NCI-H2107 treated with DMSO at 0.1 percent for 48 hours (cell line): Measurements from ENCODE around the gene GJB4.
"Not testable (repeated sequence)": the region's sequence is repeated elsewhere in the genome, so short reads cannot be mapped to it uniquely, and the experiment has no call there.

Experiments
- DNase-seq: peaks from one replicate; lab custom pipeline; 2025; ENCODE audit not compliant: unreplicated experiment; lab: John Stamatoyannopoulos, UW

GJB4 gene

GRCh38 chr1:34746785-34747637, 12.5 kb upstream of the GJB4 start:
- no peak for DNase-seq

GRCh38 chr1:34747638-34747941, 11.9 kb upstream of the GJB4 start:
- no peak for DNase-seq

- DNase-seq: no peak
These were observed 9.5 kb upstream of the GJB4 start for GRCh38 chr1:34749992-34750391.

GRCh38 chr1:34750610-34751009, 8.9 kb upstream of the GJB4 start:
- no peak for DNase-seq

GRCh38 chr1:34753163-34753562, 6.4 kb upstream of the GJB4 start:
- DNase-seq: no peak

GRCh38 chr1:34754964-34755637, 4.4 kb upstream of the GJB4 start, which contains the start of gene GJB5:
GJB5 (plus strand) TSS chr1:34755047; CDS start chr1:34757331, 2,284 bp downstream.
- peak; percentile 21 for DNase-seq

- no peak for DNase-seq
These were observed 3.6 kb upstream of the GJB4 start for GRCh38 chr1:34755961-34756360.

GRCh38 chr1:34757386-34757785, 2.2 kb upstream of the GJB4 start:
- no peak for DNase-seq

GRCh38 chr1:34758751-34759150, 789 bp upstream of the GJB4 start:
- DNase-seq: no peak

GRCh38 chr1:34761176-34761761, 1.7 kb downstream of the GJB4 start:
- no peak for DNase-seq

GRCh38 chr1:34761776-34762307, 2.3 kb downstream of the GJB4 start:
- no peak for DNase-seq

- no peak for DNase-seq
These were observed 3.1 kb downstream of the GJB4 start for GRCh38 chr1:34762474-34763141.

GRCh38 chr1:34763142-34763781, 3.7 kb downstream of the GJB4 start:
- DNase-seq: no peak

GRCh38 chr1:34768856-34769255, 9.3 kb downstream of the GJB4 start:
- DNase-seq: no peak

GRCh38 chr1:34770891-34771504, 11.5 kb downstream of the GJB4 start:
- no peak for DNase-seq

GRCh38 chr1:34771573-34772371, 12.2 kb downstream of the GJB4 start:
- no peak for DNase-seq

GRCh38 chr1:34773114-34773513, 13.6 kb downstream of the GJB4 start:
- DNase-seq: not testable (repeated sequence)

GRCh38 chr1:34774957-34775356, 15.4 kb downstream of the GJB4 start:
- no peak for DNase-seq

- DNase-seq: no peak
These were observed 17.4 kb downstream of the GJB4 start for GRCh38 chr1:34776911-34777310.
